Measurements from ENCODE around the gene TCN1.

DNA sequence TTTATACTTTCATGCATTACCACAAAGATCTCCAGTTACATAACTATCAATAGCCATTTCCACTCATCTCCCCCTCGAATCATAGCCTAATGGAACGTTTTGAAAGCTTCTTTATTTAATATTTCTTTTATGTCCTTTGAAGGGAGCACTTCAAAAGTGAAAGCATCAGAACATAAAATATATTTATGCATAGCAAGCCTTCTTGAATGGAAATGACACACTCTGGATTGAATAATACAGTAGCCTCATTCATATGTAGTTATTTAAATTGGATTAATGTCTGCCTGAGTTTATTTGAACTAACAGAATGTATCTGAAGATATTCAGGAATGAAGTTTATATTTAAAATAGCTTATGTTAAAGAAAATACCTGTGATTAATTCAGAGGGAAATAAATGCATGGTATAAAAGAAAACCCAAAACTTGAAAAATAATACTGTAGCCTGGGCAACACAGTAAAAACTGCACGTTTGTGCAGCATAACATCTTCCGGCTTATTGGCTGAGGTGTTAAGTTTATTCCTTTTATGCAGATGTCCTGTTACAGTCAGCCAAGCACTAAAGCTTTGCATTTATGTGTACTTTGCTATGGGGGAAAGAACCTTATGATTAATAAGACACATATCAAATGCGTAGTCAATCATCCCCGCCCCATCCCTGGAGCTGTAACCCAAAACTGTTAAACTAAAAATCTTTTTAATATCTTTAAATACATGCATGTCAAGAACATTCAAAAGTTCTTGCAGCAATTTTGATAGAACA, 34.3 kb upstream of the TCN1 start:
- TF ChIP-seq, protein P1, sequence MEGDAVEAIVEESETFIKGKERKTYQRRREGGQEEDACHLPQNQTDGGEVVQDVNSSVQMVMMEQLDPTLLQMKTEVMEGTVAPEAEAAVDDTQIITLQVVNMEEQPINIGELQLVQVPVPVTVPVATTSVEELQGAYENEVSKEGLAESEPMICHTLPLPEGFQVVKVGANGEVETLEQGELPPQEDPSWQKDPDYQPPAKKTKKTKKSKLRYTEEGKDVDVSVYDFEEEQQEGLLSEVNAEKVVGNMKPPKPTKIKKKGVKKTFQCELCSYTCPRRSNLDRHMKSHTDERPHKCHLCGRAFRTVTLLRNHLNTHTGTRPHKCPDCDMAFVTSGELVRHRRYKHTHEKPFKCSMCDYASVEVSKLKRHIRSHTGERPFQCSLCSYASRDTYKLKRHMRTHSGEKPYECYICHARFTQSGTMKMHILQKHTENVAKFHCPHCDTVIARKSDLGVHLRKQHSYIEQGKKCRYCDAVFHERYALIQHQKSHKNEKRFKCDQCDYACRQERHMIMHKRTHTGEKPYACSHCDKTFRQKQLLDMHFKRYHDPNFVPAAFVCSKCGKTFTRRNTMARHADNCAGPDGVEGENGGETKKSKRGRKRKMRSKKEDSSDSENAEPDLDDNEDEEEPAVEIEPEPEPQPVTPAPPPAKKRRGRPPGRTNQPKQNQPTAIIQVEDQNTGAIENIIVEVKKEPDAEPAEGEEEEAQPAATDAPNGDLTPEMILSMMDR (IDR thresholded peaks at IDR 0.05; ENCODE audit: low read depth, low read length, poor library complexity, severe bottlenecking): no peak
- no peak for TF ChIP-seq EZH2phosphoT487 (IDR thresholded peaks at IDR 0.05; ENCODE audit: borderline replicate concordance, low read length)
